HG03439 (cell line): ENCODE measurements around the gene UHMK1.

Experiments
- ATAC-seq: cut with Tn5 transposase; IDR thresholded peaks from one replicate; pipeline ENCODE4 v1.9.1; 2021; ENCODE audit warnings: mild to moderate bottlenecking, moderate library complexity; ENCODE audit not compliant: unreplicated experiment

The UHMK1 gene

GRCh38 chr1:162527314-162527713, 29.7 kb downstream of the UHMK1 start:
- ATAC-seq: no peak

DNA sequence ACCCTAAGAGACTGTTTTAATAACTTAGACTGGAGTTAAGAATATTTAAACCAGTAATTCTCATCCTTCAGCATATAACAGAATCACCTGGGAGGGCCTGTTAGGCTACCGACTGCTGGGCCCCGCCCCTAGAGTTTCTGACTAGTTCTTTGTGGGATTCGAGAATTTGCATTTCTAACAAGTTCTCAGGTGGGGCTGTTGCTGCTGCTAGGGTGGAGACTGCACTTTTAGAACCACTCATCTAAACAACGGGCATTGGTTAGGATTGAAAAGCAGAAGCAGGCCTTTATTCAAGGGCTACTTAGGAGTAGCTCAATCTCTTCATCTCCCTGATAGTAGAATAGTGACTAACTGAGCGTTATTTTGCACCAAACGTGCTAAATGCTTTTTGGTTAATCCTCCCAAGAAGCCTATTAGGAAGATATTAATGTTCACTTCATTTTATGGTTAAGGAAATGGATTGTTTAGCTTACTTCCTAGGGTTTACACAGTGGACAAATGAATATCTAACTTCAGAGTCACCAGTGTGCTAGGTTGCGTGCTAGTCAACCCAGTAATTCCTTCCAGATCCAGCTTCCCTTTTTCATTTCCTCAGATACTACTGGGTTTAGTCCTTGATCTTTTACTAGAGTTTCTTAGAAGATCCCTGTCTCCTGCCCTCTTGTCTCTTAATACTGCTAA, 32.8 kb downstream of the UHMK1 start:
- peak; percentile 86 for ATAC-seq

DNA sequence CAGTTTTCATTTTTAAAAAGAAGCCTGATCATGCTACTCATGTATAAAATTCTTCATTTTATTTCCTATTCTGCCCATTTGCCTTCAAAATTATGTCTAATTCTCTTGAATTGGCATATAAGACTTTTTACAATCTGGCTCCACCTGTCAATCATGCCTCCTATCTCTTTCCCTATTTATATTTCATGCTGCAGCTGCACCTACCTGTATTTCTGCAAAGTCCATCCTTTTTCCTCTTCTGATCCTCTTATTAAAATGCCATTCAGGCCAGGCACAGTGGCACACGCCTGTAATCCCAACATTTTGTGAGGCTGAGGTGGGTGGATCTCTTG, 33.3 kb downstream of the UHMK1 start:
- no peak for ATAC-seq

- no peak for ATAC-seq
Observed at GRCh38 chr1:162535501-162535900, 37.9 kb downstream of the UHMK1 start.

- no peak for ATAC-seq
Observed at GRCh38 chr1:162536511-162536910, 38.9 kb downstream of the UHMK1 start.

- ATAC-seq: no peak
Observed at GRCh38 chr1:162537216-162537615, 39.6 kb downstream of the UHMK1 start.

DNA sequence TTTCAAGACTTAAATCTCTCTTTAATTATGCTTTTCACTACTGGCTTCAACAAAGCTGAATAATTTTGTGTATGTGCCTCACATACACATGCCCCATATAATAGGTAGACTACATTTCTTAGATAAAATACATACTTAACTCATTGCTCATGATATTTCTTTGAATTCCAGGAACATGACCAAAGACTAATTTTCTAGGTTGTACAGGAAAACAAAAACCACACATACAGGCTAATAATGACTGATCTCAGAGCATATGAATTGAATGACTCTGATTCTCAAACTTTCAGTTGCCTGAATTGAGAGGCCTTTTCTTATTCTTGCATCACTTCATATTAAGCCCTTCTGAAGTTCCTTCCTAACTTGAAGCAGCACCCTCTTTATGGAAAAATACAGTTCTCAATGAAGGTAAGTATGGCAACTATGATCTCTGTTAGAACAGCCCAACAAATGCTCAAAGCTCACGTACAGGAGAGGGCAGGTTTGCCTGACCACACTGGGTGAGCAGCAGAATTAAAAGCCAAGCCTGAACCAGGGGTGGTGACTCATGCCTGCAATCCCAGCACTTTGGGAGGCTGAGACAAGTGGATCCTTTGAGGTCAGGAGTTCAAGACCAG, 41.3 kb downstream of the UHMK1 start:
- ATAC-seq: no peak

DNA sequence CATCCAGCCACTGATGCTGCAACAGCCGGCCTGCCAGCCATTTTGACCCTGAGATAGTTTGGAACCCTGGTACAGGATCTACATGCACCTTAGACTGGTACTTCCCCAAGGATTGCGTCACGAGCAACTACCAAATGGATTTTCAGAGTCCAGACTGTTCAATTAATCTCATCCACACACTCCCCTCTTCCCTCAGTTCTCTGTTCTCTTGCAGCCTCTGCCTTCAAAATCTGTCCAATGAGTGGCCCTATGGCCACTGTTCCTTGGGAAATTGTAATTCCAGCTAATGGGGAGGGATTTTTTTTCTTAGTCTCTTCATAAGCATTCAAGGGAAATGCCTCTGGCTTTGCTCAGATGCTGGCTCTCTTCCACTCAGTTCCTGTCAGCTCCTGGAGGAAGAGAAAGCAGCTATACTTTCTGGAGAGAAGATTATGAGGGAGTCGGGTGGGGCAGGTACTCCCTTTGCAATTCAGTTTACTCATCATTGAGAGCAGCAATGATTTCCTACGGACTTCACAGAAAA, 44.1 kb downstream of the UHMK1 start:
- ATAC-seq: no peak

DNA sequence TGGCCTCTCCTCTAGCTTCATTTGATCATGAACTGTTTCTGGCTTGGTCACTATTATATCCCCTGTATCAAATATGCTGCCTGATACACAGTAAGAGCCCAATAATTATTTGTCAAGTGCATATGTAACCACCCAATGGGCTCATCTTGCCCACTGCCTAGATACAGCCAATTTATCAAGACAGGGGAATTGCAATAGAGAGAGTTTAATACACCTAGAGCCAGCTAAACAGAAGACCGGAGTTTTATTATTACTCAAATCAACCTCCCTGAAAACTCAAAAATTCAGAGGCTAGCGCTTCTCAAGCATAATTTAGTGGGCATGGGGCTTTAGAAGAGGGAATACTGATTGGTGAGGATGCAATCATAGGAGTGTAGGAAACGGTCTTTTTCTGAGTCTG, 45.6 kb downstream of the UHMK1 start:
- ATAC-seq: no peak

DNA sequence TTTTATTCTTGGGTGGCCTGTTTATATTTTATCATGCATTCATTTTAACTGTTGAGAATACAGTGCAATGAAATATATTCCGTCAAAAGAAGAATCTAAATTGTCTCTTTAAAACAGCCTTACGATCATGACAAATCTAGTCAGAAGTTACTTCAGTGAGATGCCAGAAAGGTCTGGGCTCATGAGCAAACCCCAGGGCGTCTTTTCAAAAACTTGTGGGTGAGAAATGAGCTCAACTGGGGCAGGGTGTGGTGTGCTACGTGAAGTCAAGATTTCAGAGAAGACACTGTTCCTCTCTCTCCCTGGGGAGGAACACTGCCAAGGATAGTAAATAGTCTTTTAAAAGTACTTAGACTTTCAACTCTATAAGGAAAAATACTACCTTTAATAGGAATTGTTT, 50.6 kb downstream of the UHMK1 start:
- ATAC-seq: no peak

GRCh38 chr1:162549001-162549400, 51.4 kb downstream of the UHMK1 start:
- ATAC-seq: no peak

DNA sequence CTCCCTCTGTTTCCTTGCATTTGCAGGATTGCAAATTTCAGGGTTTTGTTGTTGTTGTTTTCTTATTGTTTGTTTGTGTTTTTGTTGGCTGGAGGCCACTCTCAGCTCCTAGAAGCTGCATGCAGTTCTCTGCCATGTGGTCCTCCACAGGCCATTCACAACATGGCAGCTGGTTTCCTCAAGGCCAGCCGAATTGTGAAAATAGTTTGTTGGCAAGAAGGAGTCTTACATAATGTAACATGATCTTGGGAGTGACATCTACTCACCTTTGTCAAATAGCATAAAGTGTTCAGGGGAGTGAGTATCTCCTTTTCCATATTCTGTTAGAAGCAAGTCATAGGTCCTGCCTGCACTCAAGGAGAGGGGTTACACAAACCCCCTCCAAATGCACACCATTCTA, 53.3 kb downstream of the UHMK1 start:
- ATAC-seq: no peak

- ATAC-seq: no peak
Observed at GRCh38 chr1:162551969-162552683, 54.5 kb downstream of the UHMK1 start.

DNA sequence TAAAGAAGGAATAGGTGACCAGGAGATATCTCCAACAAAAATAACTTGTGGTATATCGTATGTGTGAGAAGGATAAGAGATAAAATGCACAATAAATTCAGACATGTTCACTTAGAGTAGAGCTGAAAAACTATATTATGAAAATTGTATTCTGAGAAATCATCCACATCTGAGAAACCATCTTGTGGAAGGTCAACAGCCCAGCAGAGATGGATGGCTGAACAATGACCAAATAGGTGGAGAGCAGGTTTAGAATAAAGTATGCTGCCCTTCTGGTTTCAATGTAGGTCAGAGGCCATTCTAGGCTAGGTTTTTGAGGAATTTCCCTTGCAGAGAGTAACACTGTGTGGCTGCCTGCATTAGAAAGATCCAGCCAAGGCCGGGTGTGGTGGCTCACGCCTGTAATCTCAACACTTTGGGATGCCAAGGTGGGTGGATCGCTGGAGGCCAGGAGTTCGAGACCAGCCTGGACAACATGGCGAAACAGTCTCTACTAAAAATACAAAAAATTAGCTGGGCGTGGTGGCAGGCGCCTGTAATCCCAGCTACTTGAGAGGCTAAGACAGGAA, 55.1 kb downstream of the UHMK1 start:
- no peak for ATAC-seq

DNA sequence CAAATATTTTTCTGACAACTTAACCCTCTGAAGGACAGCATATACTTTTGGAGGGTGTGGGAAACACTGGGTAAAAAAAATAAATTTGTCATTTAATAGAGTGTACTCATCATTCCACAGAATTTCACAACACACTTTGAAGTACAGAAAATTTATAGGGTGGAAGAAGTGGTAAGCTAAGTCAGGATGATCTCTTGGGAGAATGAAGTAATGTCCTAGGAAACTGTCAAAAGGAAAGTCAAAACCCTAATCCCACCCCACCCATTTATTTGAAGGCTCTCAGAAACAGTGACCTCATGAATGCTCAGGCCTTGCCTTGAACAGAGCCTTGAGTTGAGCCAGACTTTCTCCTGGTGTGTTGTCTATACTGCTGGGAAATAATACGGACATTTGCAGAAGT, 56.6 kb downstream of the UHMK1 start:
- no peak for ATAC-seq

- ATAC-seq: no peak
Observed at GRCh38 chr1:162557536-162557935, 59.9 kb downstream of the UHMK1 start.

- ATAC-seq: no peak
Observed at GRCh38 chr1:162560303-162561036, 62.9 kb downstream of the UHMK1 start.

GRCh38 chr1:162561037-162561615, 63.5 kb downstream of the UHMK1 start:
- ATAC-seq: peak; percentile 93

GRCh38 chr1:162561616-162562469, 64.2 kb downstream of the UHMK1 start, which contains the start of gene UAP1:
TSS of gene UAP1 (plus strand) at chr1:162561722. CDS start at chr1:162566069, 4,347 bp downstream.
- ATAC-seq: peak; percentile 45

GRCh38 chr1:162562470-162562828, 64.8 kb downstream of the UHMK1 start:
- no peak for ATAC-seq
